Activated naive CD8-positive, alpha-beta T cell treated with anti-CD3 and anti-CD28 coated beads, Interleukin-2, amount 10 ng/mL, durations not matched to agents 7 days and 5 days (primary cell): ENCODE results near the gene ENAM. TPM values are rescaled to one million over a fixed set of nuclear protein-coding genes. Genes with fewer than 3 reads are reported as not detected.
"Not testable (repeated sequence)": the region's sequence is repeated elsewhere in the genome, so short reads cannot be mapped to it uniquely, and the experiment has no call there.

Experiments
- ATAC-seq: fragments of 150-1000 bp; cut with Tn5 transposase; one replicate; pipeline ENCODE4 v1.10.0; 2021; ENCODE audit warnings: low read depth, moderate library complexity
- POLR2A ChIA-PET: fragments of 350-600 bp; sonication (Branson Sonifier 250); formaldehyde crosslinking; loops from one replicate; lab custom pipeline; 2021; ENCODE audit warnings: antibody characterized with exemption; lab: Charles Lee
- DNase-seq: peaks from one replicate; pipeline ENCODE4 v3.0.0; 2021
- H3K27ac Mint-ChIP-seq: one replicate; pipeline ENCODE4 v1.8.0; 2022; ENCODE audit warnings: mild to moderate bottlenecking, mixed read lengths
- H3K27me3 Mint-ChIP-seq: one replicate; pipeline ENCODE4 v1.8.0; 2022; ENCODE audit warnings: mild to moderate bottlenecking, moderate library complexity, mixed read lengths
- H3K36me3 Mint-ChIP-seq: one replicate; pipeline ENCODE4 v1.8.0; 2021; ENCODE audit warnings: mild to moderate bottlenecking, mixed read lengths
- H3K4me1 Mint-ChIP-seq: one replicate; pipeline ENCODE4 v1.8.0; 2021; ENCODE audit warnings: mixed read lengths
- H3K4me3 Mint-ChIP-seq: one replicate; pipeline ENCODE4 v1.8.0; 2022; ENCODE audit warnings: mild to moderate bottlenecking, moderate library complexity, mixed read lengths
- H3K9me3 Mint-ChIP-seq: one replicate; pipeline ENCODE4 v1.8.0; 2021; ENCODE audit warnings: mixed read lengths
- total RNA-seq, 2 experiments: library from RNA; stranded (reverse); gene quantifications; one replicate each; pipeline ENCODE4 v1.2.3, GENCODE V29; 2021

ENAM gene
- total RNA-seq, 2 experiments from 2014 or later, result not detected

- peaks cover 4% of the 10 kb centered on the region for H3K4me1 Mint-ChIP-seq
Observed at GRCh38 chr4:70637239-70637913, 8.8 kb downstream of the ENAM start.

GRCh38 chr4:70640192-70640591 lies 11.6 kb downstream of the ENAM start:
- no peak overlapping the region for H3K4me3 Mint-ChIP-seq
- POLR2A ChIA-PET, result no interaction called here
- no peak for ATAC-seq

More at GRCh38 chr4:70637239-70637913, 8.8 kb downstream of the ENAM start:
- ATAC-seq, result no peak
- no peaks in the 10 kb centered on the region for H3K36me3 Mint-ChIP-seq
- POLR2A ChIA-PET, result no interaction called here
- no peak overlapping the region for H3K4me3 Mint-ChIP-seq
- H3K27ac Mint-ChIP-seq, result no peak overlapping the region
- peaks cover 4% of the 10 kb centered on the region for H3K27me3 Mint-ChIP-seq
- DNase-seq, result no peak
- no peaks in the 10 kb centered on the region for H3K9me3 Mint-ChIP-seq

GRCh38 chr4:70650741-70651140 lies 22.2 kb downstream of the ENAM start:
- H3K27ac Mint-ChIP-seq, POLR2A ChIA-PET, H3K9me3 Mint-ChIP-seq, H3K27me3 Mint-ChIP-seq, H3K4me3 Mint-ChIP-seq, DNase-seq, H3K4me1 Mint-ChIP-seq, H3K36me3 Mint-ChIP-seq, ATAC-seq: not testable (repeated sequence)

More at GRCh38 chr4:70640192-70640591, 11.6 kb downstream of the ENAM start:
- Mint-ChIP-seq H3K27me3 (no peaks in the 10 kb centered on the region), H3K4me1 (peaks cover 2% of the 10 kb centered on the region), H3K9me3 (no peaks in the 10 kb centered on the region), H3K36me3 (no peaks in the 10 kb centered on the region), H3K27ac (no peak overlapping the region)
- DNase-seq, result no peak

- no peaks in the 10 kb centered on the region for H3K36me3 Mint-ChIP-seq
- DNase-seq, result no peak
- POLR2A ChIA-PET, result interaction anchor here (0.7 to 1.3 kb wide), 2 partner anchors 7 to 53 kb away, joined by 7 read pairs; no protein-coding TSS in a partner anchor
- H3K27me3 Mint-ChIP-seq, result peaks cover 10% of the 10 kb centered on the region
- H3K4me1 Mint-ChIP-seq, result peaks cover 5% of the 10 kb centered on the region
- no peaks in the 10 kb centered on the region for H3K9me3 Mint-ChIP-seq
- H3K27ac Mint-ChIP-seq, result no peak overlapping the region
- H3K4me3 Mint-ChIP-seq, result no peak overlapping the region
- peak; percentile 67 for ATAC-seq
Observed at GRCh38 chr4:70651864-70652506, 23.4 kb downstream of the ENAM start.

- no peak overlapping the region for H3K27ac Mint-ChIP-seq
- no peak overlapping the region for H3K4me3 Mint-ChIP-seq
- no peaks in the 10 kb centered on the region for H3K36me3 Mint-ChIP-seq
- no peaks in the 10 kb centered on the region for H3K9me3 Mint-ChIP-seq
- peaks cover 12% of the 10 kb centered on the region for H3K27me3 Mint-ChIP-seq
- peaks cover 7% of the 10 kb centered on the region for H3K4me1 Mint-ChIP-seq
- ATAC-seq (no peak), DNase-seq (no peak)
- POLR2A ChIA-PET, result no interaction called here
Observed at GRCh38 chr4:70654605-70655011, 26.1 kb downstream of the ENAM start.

GRCh38 chr4:70657326-70657725 lies 28.8 kb downstream of the ENAM start:
- no peak overlapping the region for H3K4me3 Mint-ChIP-seq
- H3K27me3 Mint-ChIP-seq, result peaks cover 12% of the 10 kb centered on the region
- POLR2A ChIA-PET, result no interaction called here
- no peak overlapping the region for H3K27ac Mint-ChIP-seq
- H3K9me3 Mint-ChIP-seq, result no peaks in the 10 kb centered on the region
- ATAC-seq (no peak), DNase-seq (no peak)
- H3K36me3 Mint-ChIP-seq, result no peaks in the 10 kb centered on the region
- peaks cover 13% of the 10 kb centered on the region for H3K4me1 Mint-ChIP-seq

- no peaks in the 10 kb centered on the region for H3K9me3 Mint-ChIP-seq
- H3K27me3 Mint-ChIP-seq, result peaks cover 11% of the 10 kb centered on the region
- H3K27ac Mint-ChIP-seq, result no peak overlapping the region
- no peak for ATAC-seq
- no peaks in the 10 kb centered on the region for H3K36me3 Mint-ChIP-seq
- H3K4me1 Mint-ChIP-seq, result peaks cover 13% of the 10 kb centered on the region
- H3K4me3 Mint-ChIP-seq, result no peak overlapping the region
- POLR2A ChIA-PET, result no interaction called here
- DNase-seq, result no peak
Observed at GRCh38 chr4:70658418-70658817, 29.9 kb downstream of the ENAM start.

GRCh38 chr4:70660106-70660505 lies 31.6 kb downstream of the ENAM start:
- Mint-ChIP-seq H3K4me1 (peaks cover 13% of the 10 kb centered on the region), H3K27me3 (peaks cover 3% of the 10 kb centered on the region), H3K4me3 (no peak overlapping the region), H3K9me3 (no peaks in the 10 kb centered on the region), H3K36me3 (no peaks in the 10 kb centered on the region), H3K27ac (no peak overlapping the region)
- ATAC-seq, result no peak
- POLR2A ChIA-PET, result no interaction called here
- no peak for DNase-seq

- not testable (repeated sequence) for H3K4me3 Mint-ChIP-seq, DNase-seq, H3K27ac Mint-ChIP-seq, H3K9me3 Mint-ChIP-seq, H3K36me3 Mint-ChIP-seq, H3K27me3 Mint-ChIP-seq
- peak; percentile 30 for ATAC-seq
- POLR2A ChIA-PET, result interaction anchor here (1.0 to 1.6 kb wide), 2 partner anchors 17 to 44 kb away, joined by 3 to 4 read pairs; no protein-coding TSS in a partner anchor
- H3K4me1 Mint-ChIP-seq, result peaks cover 13% of the 10 kb centered on the region
Observed at GRCh38 chr4:70661309-70661922, 32.9 kb downstream of the ENAM start.

- H3K27me3 Mint-ChIP-seq, result peaks cover 5% of the 10 kb centered on the region
- DNase-seq (no peak), ATAC-seq (no peak)
- no peak within 1 kb of the TSS for H3K27ac Mint-ChIP-seq
- H3K4me3 Mint-ChIP-seq, result no peak within 1 kb of the TSS
- H3K9me3 Mint-ChIP-seq, result no peaks in the 10 kb centered on the region
- no peaks in the 10 kb centered on the region for H3K36me3 Mint-ChIP-seq
- POLR2A ChIA-PET, result no interaction called here
- peaks cover 8% of the 10 kb centered on the region for H3K4me1 Mint-ChIP-seq
Observed at GRCh38 chr4:70666369-70666768, 37.8 kb downstream of the ENAM start, which contains the start of gene JCHAIN. TSS of gene JCHAIN (minus strand) at chr4:70666508. CDS start at chr4:70666490, 18 bp downstream.

- peaks cover 6% of the 10 kb centered on the region for H3K27me3 Mint-ChIP-seq
- POLR2A ChIA-PET, result no interaction called here
- no peak overlapping the region for H3K27ac Mint-ChIP-seq
- ATAC-seq (peak; percentile 33), DNase-seq (no peak)
- H3K9me3 Mint-ChIP-seq, result no peaks in the 10 kb centered on the region
- no peak overlapping the region for H3K4me3 Mint-ChIP-seq
- peaks cover 5% of the 10 kb centered on the region for H3K4me1 Mint-ChIP-seq
- no peaks in the 10 kb centered on the region for H3K36me3 Mint-ChIP-seq
Observed at GRCh38 chr4:70667740-70668535, 39.4 kb downstream of the ENAM start.

- Mint-ChIP-seq H3K27me3 (peaks cover 9% of the 10 kb centered on the region), H3K27ac (no peak overlapping the region), H3K4me3 (no peak overlapping the region), H3K4me1 (peaks cover 5% of the 10 kb centered on the region), H3K36me3 (no peaks in the 10 kb centered on the region), H3K9me3 (no peaks in the 10 kb centered on the region)
- POLR2A ChIA-PET, result interaction anchor here (0.5 kb wide), 1 partner anchor 580 kb away, joined by 3 read pairs; no protein-coding TSS in a partner anchor
- no peak for DNase-seq
- ATAC-seq, result no peak
Observed at GRCh38 chr4:70670332-70671014, 41.9 kb downstream of the ENAM start.
